Kidney epithelial cell (primary cell): ENCODE results near the gene FEV. TPM values are rescaled to one million over a fixed set of nuclear protein-coding genes. Genes with fewer than 3 reads are reported as not detected.

ENCODE experiments used
- DNase-seq: peaks from one replicate; pipeline ENCODE4 v3.0.0-alpha.2; 2010; ENCODE audit warnings: low read depth
- H3K27me3 ChIP-seq: 2 replicates; pipeline ENCODE4 v1.6.0; 2011; ENCODE audit warnings: low read length; ENCODE audit not compliant: control insufficient read depth, insufficient read depth
- H3K36me3 ChIP-seq: 2 replicates; pipeline ENCODE4 v1.5.1; 2011; ENCODE audit warnings: low read length; ENCODE audit not compliant: control insufficient read depth, insufficient read depth
- H3K4me3 ChIP-seq: 2 replicates; pipeline ENCODE4 v1.5.1; 2011; ENCODE audit warnings: low read depth, mild to moderate bottlenecking, control low read depth, low read length
- total RNA-seq: library from RNA; depleted of rRNA; stranded (reverse); fragments of >200 nt; gene quantifications from 2 replicates; pipeline ENCODE4 v1.2.3, GENCODE V29; 2015
- TF ChIP-seq, protein P1 (sequence below): IDR thresholded peaks from 2 replicates; pipeline ENCODE4 v1.5.1; 2011; ENCODE audit warnings: mild to moderate bottlenecking, moderate library complexity, low read length, control low read depth, inconsistent platforms; ENCODE audit not compliant: insufficient read depth, poor library complexity, severe bottlenecking

FEV gene
- total RNA-seq, 1 donor from 2014 or later: not detected

DNA sequence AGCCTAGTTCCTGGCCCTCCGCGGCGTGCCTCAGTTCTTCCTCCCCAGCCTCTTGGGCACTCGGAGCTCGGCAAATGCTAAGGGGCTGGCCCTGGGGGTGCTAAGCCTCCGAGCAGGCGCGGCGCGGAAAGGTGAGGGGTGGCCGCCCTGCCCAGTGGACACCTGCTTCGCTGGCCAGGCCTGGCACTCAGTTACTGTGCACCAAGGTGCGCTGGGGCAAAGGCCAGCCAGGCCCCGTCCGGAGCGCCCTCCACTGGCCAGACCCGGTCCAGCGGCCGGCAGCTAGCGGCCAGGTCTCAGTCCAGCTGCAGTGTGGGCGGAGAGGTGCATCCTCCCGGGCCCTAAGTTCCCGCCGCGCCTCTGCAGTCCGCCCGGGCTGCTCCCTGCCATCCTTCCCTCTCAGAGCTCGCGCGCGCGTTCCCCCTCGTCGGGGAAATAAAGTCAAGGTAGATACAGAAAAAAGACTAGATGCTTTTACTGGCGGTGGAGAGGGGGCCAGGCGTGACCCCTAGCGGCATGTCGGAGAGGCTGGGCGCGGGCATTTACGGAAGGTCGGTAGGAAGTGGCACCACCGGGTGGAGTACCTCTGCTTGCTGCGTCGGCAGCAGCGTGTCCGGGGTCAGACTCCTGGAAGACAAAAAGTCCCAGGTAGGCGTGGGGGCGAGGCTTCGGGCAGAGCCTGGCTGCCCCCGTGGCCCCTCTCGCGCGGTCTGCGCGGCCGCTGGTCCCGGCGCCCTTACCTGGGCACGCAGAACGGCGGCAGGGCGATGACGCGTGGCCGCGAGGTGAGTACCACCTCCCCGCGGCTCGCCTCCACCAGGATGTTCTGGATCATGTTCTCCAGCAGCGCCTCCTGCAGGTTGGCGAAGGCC, 17.6 kb upstream of the FEV start:
- Histone ChIP-seq H3K4me3 (no peak overlapping the region), H3K27me3 (peaks cover 74% of the 10 kb centered on the region), H3K36me3 (no peaks in the 10 kb centered on the region)
- TF ChIP-seq, protein P1, sequence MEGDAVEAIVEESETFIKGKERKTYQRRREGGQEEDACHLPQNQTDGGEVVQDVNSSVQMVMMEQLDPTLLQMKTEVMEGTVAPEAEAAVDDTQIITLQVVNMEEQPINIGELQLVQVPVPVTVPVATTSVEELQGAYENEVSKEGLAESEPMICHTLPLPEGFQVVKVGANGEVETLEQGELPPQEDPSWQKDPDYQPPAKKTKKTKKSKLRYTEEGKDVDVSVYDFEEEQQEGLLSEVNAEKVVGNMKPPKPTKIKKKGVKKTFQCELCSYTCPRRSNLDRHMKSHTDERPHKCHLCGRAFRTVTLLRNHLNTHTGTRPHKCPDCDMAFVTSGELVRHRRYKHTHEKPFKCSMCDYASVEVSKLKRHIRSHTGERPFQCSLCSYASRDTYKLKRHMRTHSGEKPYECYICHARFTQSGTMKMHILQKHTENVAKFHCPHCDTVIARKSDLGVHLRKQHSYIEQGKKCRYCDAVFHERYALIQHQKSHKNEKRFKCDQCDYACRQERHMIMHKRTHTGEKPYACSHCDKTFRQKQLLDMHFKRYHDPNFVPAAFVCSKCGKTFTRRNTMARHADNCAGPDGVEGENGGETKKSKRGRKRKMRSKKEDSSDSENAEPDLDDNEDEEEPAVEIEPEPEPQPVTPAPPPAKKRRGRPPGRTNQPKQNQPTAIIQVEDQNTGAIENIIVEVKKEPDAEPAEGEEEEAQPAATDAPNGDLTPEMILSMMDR: peak; percentile 56
- no peak for DNase-seq

DNA sequence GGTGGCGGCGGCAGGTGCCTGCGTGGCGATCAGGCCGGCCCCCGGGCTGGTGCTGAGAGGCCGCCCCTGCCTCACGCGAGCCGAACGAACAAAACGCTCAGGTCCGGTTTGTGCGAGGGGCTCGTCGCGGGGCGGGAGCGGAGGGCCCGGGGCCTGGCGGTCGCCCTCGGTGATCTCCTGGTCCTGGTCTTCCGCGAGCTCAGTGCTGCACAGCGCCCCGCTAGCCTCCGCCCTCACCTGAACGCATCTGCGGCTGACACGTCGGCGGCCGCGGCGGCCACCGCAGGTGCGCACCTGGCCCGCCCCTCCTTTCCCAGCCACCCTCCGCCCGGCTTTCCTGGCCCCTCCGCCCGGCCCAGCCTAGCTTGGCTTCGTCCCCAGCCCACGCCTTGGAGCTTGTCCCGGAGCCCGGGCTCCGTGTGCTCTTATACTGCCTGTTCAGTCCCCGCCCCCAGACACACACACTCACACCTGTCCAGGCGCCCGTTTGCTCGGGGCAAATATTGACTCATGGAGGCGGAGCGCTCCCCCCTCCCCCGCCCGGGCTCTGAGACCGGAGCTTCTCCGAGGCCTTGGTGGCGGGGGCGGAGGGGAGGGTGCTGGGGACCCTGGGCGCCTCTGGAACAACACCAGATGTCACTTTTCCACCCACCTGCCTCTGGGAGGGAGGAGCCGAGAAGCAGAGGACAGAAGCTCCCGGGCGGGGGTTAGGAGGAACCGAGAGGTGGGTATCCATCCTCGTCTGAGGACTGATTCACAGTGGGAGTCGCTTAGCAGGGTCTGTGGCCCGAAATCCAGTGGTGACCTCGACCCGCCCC, 16.8 kb upstream of the FEV start:
- peaks cover 83% of the 10 kb centered on the region for H3K27me3 ChIP-seq
- no peak overlapping the region for H3K4me3 ChIP-seq
- H3K36me3 ChIP-seq: no peaks in the 10 kb centered on the region
- no peak for DNase-seq
- TF ChIP-seq, protein P1: no peak

DNA sequence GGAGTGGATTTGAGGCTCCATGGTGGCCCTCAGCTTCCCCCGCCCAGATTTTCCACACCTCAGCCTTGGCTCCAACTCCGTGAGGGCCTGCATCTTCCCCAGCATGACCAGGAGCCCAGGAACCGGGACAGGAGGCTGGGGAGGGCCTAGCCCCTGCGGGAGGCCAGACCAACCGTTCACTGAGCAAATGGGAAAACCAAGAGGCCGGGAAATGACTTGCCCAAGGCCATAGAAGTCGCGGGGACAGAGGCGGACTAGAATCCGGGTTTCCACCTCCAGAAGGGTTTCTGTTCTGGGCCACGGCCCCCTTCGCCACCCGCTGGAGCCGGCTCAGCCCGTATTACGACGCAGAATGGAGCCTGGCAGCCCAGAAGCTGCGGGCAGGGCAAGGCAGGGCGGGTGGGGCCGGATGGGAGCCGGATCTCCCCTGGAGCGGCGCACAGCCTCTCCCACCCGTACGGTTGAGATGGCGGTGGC, 16.2 kb upstream of the FEV start:
- DNase-seq: no peak
- TF ChIP-seq, protein P1: no peak
- peaks cover 88% of the 10 kb centered on the region for H3K27me3 ChIP-seq
- H3K36me3 ChIP-seq: no peaks in the 10 kb centered on the region
- no peak overlapping the region for H3K4me3 ChIP-seq

DNA sequence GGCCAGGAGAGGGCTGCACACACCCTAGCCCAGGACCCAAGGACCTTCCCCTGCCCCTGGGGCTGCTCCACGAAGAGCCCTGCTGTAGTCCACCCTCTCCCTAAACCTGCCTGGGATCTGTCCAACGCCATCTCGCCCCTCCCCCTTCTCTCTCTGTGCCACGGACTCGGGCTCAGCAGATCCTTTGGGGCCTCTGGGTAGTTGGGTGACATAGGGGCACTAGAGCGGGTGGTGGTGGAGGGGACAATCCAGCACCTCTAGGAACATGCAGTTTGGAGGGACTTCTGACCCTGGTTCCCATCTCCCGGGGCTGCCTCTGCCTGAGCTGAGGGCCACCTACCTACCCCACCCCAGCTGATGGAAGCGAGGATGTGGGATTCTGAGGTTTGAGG, 15.6 kb upstream of the FEV start:
- TF ChIP-seq, protein P1: no peak
- no peak for DNase-seq
- Histone ChIP-seq H3K27me3 (peaks cover 88% of the 10 kb centered on the region), H3K4me3 (no peak overlapping the region), H3K36me3 (no peaks in the 10 kb centered on the region)

DNA sequence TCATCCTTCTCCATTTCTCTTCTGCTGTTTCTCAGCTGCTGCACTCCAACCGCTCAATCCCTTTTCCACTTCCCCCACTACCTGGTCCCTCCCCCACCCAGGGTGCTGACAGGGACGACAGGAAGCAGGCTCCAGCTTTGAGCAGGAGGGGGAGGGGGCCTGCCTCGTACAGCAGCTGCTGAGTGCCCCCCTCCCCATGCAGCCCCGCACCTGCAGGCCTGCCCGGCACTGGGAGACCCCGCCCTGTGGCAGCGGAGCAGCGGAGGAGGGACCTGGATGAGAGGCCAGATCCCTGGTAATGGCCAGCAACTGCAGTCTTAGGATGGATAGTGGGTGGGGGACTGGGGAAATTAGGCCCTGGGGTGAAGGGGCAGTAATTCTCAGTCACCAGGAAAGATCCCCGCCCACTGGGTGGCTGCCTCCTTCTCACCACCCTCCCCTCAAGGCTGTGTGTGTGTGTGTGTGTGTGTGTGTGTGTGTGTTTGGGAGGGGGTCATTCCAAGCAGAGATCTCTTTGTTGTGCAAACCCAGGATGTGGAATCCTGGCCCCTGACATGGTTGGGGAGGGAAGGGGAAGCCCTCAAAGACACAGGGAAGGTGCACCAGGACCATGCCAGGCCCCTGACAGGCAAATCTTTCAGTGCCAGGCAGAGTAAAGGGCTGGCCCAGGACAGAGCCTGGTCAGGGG, 15.0 kb upstream of the FEV start:
- no peak overlapping the region for H3K4me3 ChIP-seq
- no peaks in the 10 kb centered on the region for H3K36me3 ChIP-seq
- TF ChIP-seq, protein P1: no peak
- H3K27me3 ChIP-seq: peaks cover 90% of the 10 kb centered on the region
- DNase-seq: no peak
